Suprapubic skin (tissue), 3 donors: Measurements from ENCODE around the gene RELT.

Experiments used
- CTCF ChIP-seq, 2 donors: fragments of 200-600 bp in 1 of 2; fragments of 450-650 bp in 1 of 2; sonication (generic) in 1 of 2; IDR thresholded peaks; one replicate each; pipeline ENCODE4 v1.5.1; 2016 to 2019; ENCODE audit warnings: antibody characterized with exemption in 2 of 2, mild to moderate bottlenecking in 1 of 2, moderate library complexity in 1 of 2
- EP300 ChIP-seq: sonication (generic); formaldehyde crosslinking; IDR thresholded peaks from one replicate; pipeline ENCODE4 v1.6.1; 2017; ENCODE audit warnings: antibody characterized with exemption

DNA sequence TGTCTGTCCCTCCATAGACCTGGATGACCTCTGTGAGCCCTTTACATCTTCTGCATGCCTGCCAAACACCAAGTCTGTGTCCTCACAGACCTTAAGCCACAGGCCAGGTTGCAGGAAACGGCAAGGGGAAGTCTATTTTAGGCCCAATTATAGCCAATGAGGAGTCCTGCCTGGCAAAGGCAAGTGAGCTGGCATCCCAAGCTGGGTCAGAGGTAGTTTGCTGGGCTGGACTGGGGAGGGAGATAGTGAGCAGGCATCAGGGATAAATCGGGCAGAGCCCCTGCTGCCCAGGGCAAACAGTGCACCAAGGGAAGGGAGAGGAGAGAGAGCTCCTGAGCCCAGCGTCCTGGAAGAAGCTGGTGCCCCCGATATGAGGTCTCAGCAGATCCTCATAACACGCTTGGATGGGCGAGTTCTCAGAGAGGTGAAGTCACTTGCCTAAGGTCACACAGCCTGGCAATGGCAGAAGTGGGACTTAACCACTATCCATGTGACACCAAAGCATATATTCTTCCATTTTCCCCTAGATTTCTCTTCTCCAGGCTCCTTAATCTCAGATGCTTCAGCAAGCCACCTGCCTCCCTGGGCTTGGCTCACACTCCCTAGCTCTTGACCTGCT is 3.7 kb upstream of the RELT start:
- no peak for TF ChIP-seq EP300
- TF ChIP-seq CTCF (IDR thresholded peaks at IDR 0.05) = no peak
